ENCODE results near the gene MYOD1. TPM values are rescaled to one million over a fixed set of nuclear protein-coding genes. Genes with fewer than 3 reads are reported as not detected.

The MYOD1 gene
- total RNA-seq, 1 experiment from 2014 or later = not detected

DNA sequence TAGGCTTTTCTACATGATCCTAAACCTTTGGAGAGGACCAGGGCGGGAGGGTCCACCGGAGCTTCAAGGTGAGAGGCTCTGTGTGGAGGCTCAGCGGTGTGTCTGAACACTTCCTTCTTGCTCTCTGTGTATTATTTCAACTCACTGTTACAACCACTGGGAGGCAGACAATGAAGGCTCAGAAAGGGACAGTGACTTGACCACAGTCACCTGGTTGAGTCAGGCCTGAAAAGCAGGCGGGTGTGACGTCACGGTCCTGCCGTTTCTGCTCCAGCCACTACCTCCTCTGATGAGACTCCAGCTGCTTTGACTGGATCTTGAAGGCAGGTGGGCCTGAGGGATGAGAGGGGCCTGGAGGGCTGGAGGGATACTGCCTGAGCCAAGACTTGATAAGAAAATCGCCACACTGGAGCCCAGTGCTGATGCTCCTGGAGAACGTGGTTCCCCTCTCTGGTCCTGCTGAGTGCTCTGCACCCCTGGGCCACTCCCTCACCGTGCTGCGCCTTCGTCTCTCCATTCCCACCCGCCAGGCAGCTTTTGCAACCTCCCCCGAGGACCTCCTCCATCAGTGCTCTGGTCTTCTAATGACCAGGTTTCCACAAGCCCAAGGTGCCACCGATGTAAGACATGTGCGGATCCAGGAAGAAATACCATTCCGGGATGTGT, 43.1 kb downstream of the MYOD1 start:
- Histone ChIP-seq H3K9me3 (ENCODE audit: low read depth, low read length, poor library complexity, severe bottlenecking) (no peaks in the 10 kb centered on the region), H3K27ac (ENCODE audit: low read depth, low read length, poor library complexity, severe bottlenecking) (no peak overlapping the region), H3K36me3 (ENCODE audit: insufficient read depth, low read length, poor library complexity, severe bottlenecking) (no peaks in the 10 kb centered on the region), H3K4me3 (ENCODE audit: low read depth, low read length, poor library complexity, severe bottlenecking) (no peak overlapping the region), H3K27me3 (replicated peaks; ENCODE audit: insufficient read depth, low read depth, low read length, poor library complexity) (no peaks in the 10 kb centered on the region), H3K4me1 (ENCODE audit: insufficient read depth, low read length, poor library complexity, severe bottlenecking) (no peaks in the 10 kb centered on the region)
- BruUV-seq (replicated peaks) = no TSS peak
- intact Hi-C loops (cut with micrococcal nuclease; ENCODE audit: unreplicated experiment) = no loop called here
- no peak for DNase-seq (ENCODE audit: low spot score)
- CTCF ChIA-PET = no interaction called here
- POLR2A ChIA-PET (ENCODE audit: low non-redundant PET) = no interaction called here
- TF ChIP-seq, protein P1, sequence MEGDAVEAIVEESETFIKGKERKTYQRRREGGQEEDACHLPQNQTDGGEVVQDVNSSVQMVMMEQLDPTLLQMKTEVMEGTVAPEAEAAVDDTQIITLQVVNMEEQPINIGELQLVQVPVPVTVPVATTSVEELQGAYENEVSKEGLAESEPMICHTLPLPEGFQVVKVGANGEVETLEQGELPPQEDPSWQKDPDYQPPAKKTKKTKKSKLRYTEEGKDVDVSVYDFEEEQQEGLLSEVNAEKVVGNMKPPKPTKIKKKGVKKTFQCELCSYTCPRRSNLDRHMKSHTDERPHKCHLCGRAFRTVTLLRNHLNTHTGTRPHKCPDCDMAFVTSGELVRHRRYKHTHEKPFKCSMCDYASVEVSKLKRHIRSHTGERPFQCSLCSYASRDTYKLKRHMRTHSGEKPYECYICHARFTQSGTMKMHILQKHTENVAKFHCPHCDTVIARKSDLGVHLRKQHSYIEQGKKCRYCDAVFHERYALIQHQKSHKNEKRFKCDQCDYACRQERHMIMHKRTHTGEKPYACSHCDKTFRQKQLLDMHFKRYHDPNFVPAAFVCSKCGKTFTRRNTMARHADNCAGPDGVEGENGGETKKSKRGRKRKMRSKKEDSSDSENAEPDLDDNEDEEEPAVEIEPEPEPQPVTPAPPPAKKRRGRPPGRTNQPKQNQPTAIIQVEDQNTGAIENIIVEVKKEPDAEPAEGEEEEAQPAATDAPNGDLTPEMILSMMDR (conservative IDR thresholded peaks at IDR 0.05; ENCODE audit: low read depth, low read length) = no peak
- no peak for TF ChIP-seq EZH2 (IDR thresholded peaks at IDR 0.05; ENCODE audit: borderline replicate concordance, low read depth, low read length, poor library complexity, severe bottlenecking)

DNA sequence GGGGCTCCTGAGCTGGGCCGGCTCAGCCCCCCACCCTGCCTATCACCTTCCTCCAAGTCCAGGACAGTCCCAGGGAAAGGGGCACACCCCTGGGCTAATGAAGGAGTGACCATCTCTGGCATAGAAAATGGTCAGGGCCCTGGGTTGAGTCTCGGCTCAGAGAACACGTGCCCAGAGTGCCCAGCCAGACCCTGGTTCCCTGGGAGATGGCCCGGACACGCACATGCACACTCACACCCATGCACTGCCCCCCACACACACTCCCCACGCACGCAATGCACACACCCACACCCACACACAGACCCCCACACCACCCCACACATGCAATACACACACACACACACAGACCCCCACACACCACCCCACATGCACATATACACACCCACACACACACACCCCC, 43.9 kb downstream of the MYOD1 start:
- Histone ChIP-seq H3K27ac (ENCODE audit: low read depth, low read length, poor library complexity, severe bottlenecking) (no peak overlapping the region), H3K4me1 (ENCODE audit: insufficient read depth, low read length, poor library complexity, severe bottlenecking) (no peaks in the 10 kb centered on the region), H3K36me3 (ENCODE audit: insufficient read depth, low read length, poor library complexity, severe bottlenecking) (no peaks in the 10 kb centered on the region), H3K27me3 (replicated peaks; ENCODE audit: insufficient read depth, low read depth, low read length, poor library complexity) (no peaks in the 10 kb centered on the region), H3K9me3 (ENCODE audit: low read depth, low read length, poor library complexity, severe bottlenecking) (no peaks in the 10 kb centered on the region), H3K4me3 (ENCODE audit: low read depth, low read length, poor library complexity, severe bottlenecking) (no peak overlapping the region)
- DNase-seq (ENCODE audit: low spot score) = no peak
- POLR2A ChIA-PET (ENCODE audit: low non-redundant PET) = no interaction called here
- BruUV-seq (replicated peaks) = no TSS peak
- intact Hi-C loops (cut with micrococcal nuclease; ENCODE audit: unreplicated experiment) = no loop called here
- CTCF ChIA-PET = no interaction called here
- TF ChIP-seq, protein P1 (conservative IDR thresholded peaks at IDR 0.05; ENCODE audit: low read depth, low read length) = no peak
- TF ChIP-seq EZH2 (IDR thresholded peaks at IDR 0.05; ENCODE audit: borderline replicate concordance, low read depth, low read length, poor library complexity, severe bottlenecking) = no peak

DNA sequence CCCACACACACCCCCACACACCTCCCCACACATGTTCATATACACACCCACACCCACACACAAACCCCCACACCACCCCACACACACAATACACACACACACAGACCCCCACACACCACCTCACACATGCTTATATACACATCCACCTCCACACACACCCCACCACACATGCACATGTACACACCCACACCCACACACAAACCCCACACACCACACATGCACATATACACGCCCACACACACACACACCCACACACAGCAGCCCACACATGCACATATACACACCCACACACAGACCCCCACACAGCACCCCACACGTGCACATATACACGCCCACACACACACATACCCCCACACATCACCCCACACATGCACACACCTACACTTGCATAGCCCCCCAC, 44.3 kb downstream of the MYOD1 start:
- intact Hi-C loops (cut with micrococcal nuclease; ENCODE audit: unreplicated experiment) = no loop called here
- DNase-seq (ENCODE audit: low spot score) = no peak
- no peaks in the 10 kb centered on the region for H3K36me3 ChIP-seq (ENCODE audit: insufficient read depth, low read length, poor library complexity, severe bottlenecking)
- CTCF ChIA-PET = no interaction called here
- H3K4me1 ChIP-seq (ENCODE audit: insufficient read depth, low read length, poor library complexity, severe bottlenecking) = no peaks in the 10 kb centered on the region
- no peaks in the 10 kb centered on the region for H3K9me3 ChIP-seq (ENCODE audit: low read depth, low read length, poor library complexity, severe bottlenecking)
- no peak overlapping the region for H3K27ac ChIP-seq (ENCODE audit: low read depth, low read length, poor library complexity, severe bottlenecking)
- H3K27me3 ChIP-seq (replicated peaks; ENCODE audit: insufficient read depth, low read depth, low read length, poor library complexity) = no peaks in the 10 kb centered on the region
- TF ChIP-seq EZH2 (IDR thresholded peaks at IDR 0.05; ENCODE audit: borderline replicate concordance, low read depth, low read length, poor library complexity, severe bottlenecking) = no peak
- TF ChIP-seq, protein P1 (conservative IDR thresholded peaks at IDR 0.05; ENCODE audit: low read depth, low read length) = no peak
- H3K4me3 ChIP-seq (ENCODE audit: low read depth, low read length, poor library complexity, severe bottlenecking) = no peak overlapping the region
- no TSS peak for BruUV-seq (replicated peaks)
- POLR2A ChIA-PET (ENCODE audit: low non-redundant PET) = no interaction called here
